Neural cell (in vitro differentiated cells): ENCODE results near the gene ITM2B. TPM values are rescaled to one million over a fixed set of nuclear protein-coding genes. Genes with fewer than 3 reads are reported as not detected.

Experiments
- H2AFZ ChIP-seq: fragments of 200-600, 300-800 bp; sonication (generic), shearing (Covaris generic); 2 replicates; pipeline ENCODE4 v1.6.0; 2014; ENCODE audit warnings: low read depth, mild to moderate bottlenecking, antibody characterized with exemption, low read length, moderate library complexity
- H3F3A ChIP-seq: fragments of 200-600 bp; shearing (Covaris generic); 2 replicates; pipeline ENCODE4 v1.6.1; 2016; ENCODE audit warnings: mild to moderate bottlenecking, moderate library complexity, mixed read lengths, antibody characterized with exemption, low read length; ENCODE audit not compliant: insufficient read depth, poor library complexity, severe bottlenecking
- H3K27ac ChIP-seq: fragments of 200-600, 300-800 bp; sonication (generic), shearing (Covaris generic); 2 replicates; pipeline ENCODE4 v1.5.1; 2014; ENCODE audit warnings: mild to moderate bottlenecking, low read length, moderate library complexity
- H3K27me3 ChIP-seq: fragments of 300-800, 200-600 bp; sonication (generic), shearing (Covaris generic); 2 replicates; pipeline ENCODE4 v1.6.0; 2014; ENCODE audit warnings: mild to moderate bottlenecking, low read depth, low read length, moderate library complexity; ENCODE audit not compliant: insufficient read depth
- H3K36me3 ChIP-seq: fragments of 300-800, 200-600 bp; sonication (generic), shearing (Covaris generic); 2 replicates; pipeline ENCODE4 v1.5.1; 2014; ENCODE audit warnings: mild to moderate bottlenecking, antibody characterized with exemption, low read length, moderate library complexity; ENCODE audit not compliant: insufficient read depth
- H3K4me2 ChIP-seq: fragments of 300-800, 200-600 bp; sonication (generic), shearing (Covaris generic); 2 replicates; pipeline ENCODE4 v1.6.0; 2014; ENCODE audit warnings: mild to moderate bottlenecking, low read length
- H3K4me3 ChIP-seq: fragments of 300-800, 200-600 bp; sonication (generic), shearing (Covaris generic); 2 replicates; pipeline ENCODE4 v1.5.1; 2014; ENCODE audit warnings: mild to moderate bottlenecking, low read length, moderate library complexity
- H3K79me2 ChIP-seq: fragments of 200-600 bp; shearing (Covaris generic); replicated peaks from 2 replicates; pipeline ENCODE4 v1.6.0; 2014; ENCODE audit warnings: mild to moderate bottlenecking, low read length, moderate library complexity; ENCODE audit not compliant: insufficient read depth
- H3K9ac ChIP-seq: fragments of 300-800, 200-600 bp; sonication (generic), shearing (Covaris generic); 2 replicates; pipeline ENCODE4 v1.6.1; 2016; ENCODE audit warnings: mild to moderate bottlenecking, low read length, mixed read lengths
- H3K9me2 ChIP-seq: fragments of 200-600 bp; shearing (Covaris generic); 2 replicates; pipeline ENCODE4 v1.6.1; 2016; ENCODE audit warnings: mild to moderate bottlenecking, low read length, mixed read lengths; ENCODE audit not compliant: insufficient read depth
- H3K9me3 ChIP-seq: fragments of 200-600, 300-800 bp; sonication (generic), shearing (Covaris generic); 2 replicates; pipeline ENCODE4 v1.6.1; 2016; ENCODE audit warnings: mild to moderate bottlenecking, mixed run types, low read length, moderate library complexity, mixed read lengths
- H4K20me1 ChIP-seq: fragments of 200-600 bp; shearing (Covaris generic); 2 replicates; pipeline ENCODE4 v1.6.1; 2016; ENCODE audit warnings: mild to moderate bottlenecking, mixed run types; ENCODE audit not compliant: insufficient read depth
- EP300 ChIP-seq: fragments of 450-650 bp; conservative IDR thresholded peaks from 2 replicates; pipeline ENCODE4 v1.6.1; 2014; ENCODE audit warnings: antibody characterized with exemption, mild to moderate bottlenecking, moderate library complexity; ENCODE audit not compliant: poor library complexity, severe bottlenecking
- EZH2 ChIP-seq: fragments of 200-600, 300-800 bp; shearing (Covaris generic), sonication (generic); IDR thresholded peaks from 2 replicates; pipeline ENCODE4 v1.6.1; 2014; ENCODE audit warnings: antibody characterized with exemption, low read length, borderline replicate concordance, mild to moderate bottlenecking; ENCODE audit not compliant: insufficient read depth, poor library complexity, severe bottlenecking
- MXI1 ChIP-seq: fragments of 450-650 bp; conservative IDR thresholded peaks from 2 replicates; pipeline ENCODE4 v1.6.1; 2014; ENCODE audit warnings: antibody characterized with exemption, mild to moderate bottlenecking; ENCODE audit not compliant: poor library complexity, severe bottlenecking
- POLR2AphosphoS5 ChIP-seq: IDR thresholded peaks from 2 replicates; pipeline ENCODE4 v1.6.1; 2012
- RAD21 ChIP-seq: fragments of 450-650 bp; conservative IDR thresholded peaks from 2 replicates; pipeline ENCODE4 v1.6.1; 2014; ENCODE audit warnings: antibody characterized with exemption, mild to moderate bottlenecking, moderate library complexity
- SMC3 ChIP-seq: fragments of 450-650 bp; conservative IDR thresholded peaks from 2 replicates; pipeline ENCODE4 v1.6.1; 2014; ENCODE audit warnings: antibody characterized with exemption, mild to moderate bottlenecking, moderate library complexity; ENCODE audit not compliant: poor library complexity
- TAF1 ChIP-seq: IDR thresholded peaks from 2 replicates; pipeline ENCODE4 v1.6.1; 2012; ENCODE audit warnings: low read depth
- polyA plus RNA-seq: library from polyadenylated mRNA; depleted of rRNA; stranded (reverse); fragments of >200 nt; gene quantifications from 2 replicates; pipeline ENCODE4 v1.2.3, GENCODE V29; 2014
- TF ChIP-seq, protein P1 (sequence below): IDR thresholded peaks from 2 replicates; pipeline ENCODE4 v1.6.1; 2012; ENCODE audit warnings: borderline replicate concordance
- TF ChIP-seq, protein P2 (sequence below): fragments of 450-650 bp; IDR thresholded peaks from 2 replicates; pipeline ENCODE4 v1.5.1; 2014; ENCODE audit warnings: antibody characterized with exemption, mild to moderate bottlenecking, moderate library complexity; ENCODE audit not compliant: poor library complexity, severe bottlenecking

The ITM2B gene
- polyA plus RNA-seq, 1 donor from 2014 or later = 275 TPM

DNA sequence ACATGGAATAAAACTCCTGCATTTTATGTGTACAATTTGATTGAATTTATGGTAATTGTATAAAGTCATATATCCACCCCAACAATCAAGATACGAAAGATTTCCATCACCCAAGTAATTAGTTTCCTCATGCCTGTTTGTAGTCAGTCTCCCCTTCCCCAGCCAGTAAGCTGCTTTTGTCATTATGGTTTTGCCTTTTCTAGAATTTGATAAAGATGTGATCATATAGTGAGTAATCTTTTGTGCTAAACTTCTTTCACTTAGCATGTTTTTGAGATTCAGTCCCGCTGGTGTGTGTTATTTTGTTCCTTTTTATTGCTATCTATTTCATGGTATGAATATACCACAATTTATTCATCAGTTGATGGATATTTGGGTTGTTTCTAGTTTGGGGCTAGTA lies 16.0 kb downstream of the ITM2B start:
- Histone ChIP-seq H3K4me2 (no peak overlapping the region), H3F3A (no peaks in the 10 kb centered on the region), H3K4me3 (no peak overlapping the region), H3K9me3 (no peaks in the 10 kb centered on the region), H3K27me3 (no peaks in the 10 kb centered on the region), H3K79me2 (peaks cover 16% of the 10 kb centered on the region), H3K36me3 (no peaks in the 10 kb centered on the region), H4K20me1 (no peaks in the 10 kb centered on the region), H3K27ac (no peak overlapping the region), H3K9ac (no peak overlapping the region), H3K9me2 (no peaks in the 10 kb centered on the region), H2AFZ (no peak overlapping the region)
- TF ChIP-seq, protein P1, sequence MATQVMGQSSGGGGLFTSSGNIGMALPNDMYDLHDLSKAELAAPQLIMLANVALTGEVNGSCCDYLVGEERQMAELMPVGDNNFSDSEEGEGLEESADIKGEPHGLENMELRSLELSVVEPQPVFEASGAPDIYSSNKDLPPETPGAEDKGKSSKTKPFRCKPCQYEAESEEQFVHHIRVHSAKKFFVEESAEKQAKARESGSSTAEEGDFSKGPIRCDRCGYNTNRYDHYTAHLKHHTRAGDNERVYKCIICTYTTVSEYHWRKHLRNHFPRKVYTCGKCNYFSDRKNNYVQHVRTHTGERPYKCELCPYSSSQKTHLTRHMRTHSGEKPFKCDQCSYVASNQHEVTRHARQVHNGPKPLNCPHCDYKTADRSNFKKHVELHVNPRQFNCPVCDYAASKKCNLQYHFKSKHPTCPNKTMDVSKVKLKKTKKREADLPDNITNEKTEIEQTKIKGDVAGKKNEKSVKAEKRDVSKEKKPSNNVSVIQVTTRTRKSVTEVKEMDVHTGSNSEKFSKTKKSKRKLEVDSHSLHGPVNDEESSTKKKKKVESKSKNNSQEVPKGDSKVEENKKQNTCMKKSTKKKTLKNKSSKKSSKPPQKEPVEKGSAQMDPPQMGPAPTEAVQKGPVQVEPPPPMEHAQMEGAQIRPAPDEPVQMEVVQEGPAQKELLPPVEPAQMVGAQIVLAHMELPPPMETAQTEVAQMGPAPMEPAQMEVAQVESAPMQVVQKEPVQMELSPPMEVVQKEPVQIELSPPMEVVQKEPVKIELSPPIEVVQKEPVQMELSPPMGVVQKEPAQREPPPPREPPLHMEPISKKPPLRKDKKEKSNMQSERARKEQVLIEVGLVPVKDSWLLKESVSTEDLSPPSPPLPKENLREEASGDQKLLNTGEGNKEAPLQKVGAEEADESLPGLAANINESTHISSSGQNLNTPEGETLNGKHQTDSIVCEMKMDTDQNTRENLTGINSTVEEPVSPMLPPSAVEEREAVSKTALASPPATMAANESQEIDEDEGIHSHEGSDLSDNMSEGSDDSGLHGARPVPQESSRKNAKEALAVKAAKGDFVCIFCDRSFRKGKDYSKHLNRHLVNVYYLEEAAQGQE = no peak
- TF ChIP-seq SMC3 = no peak
- TF ChIP-seq MXI1 = no peak
- no peak for TF ChIP-seq POLR2AphosphoS5
- TF ChIP-seq, protein P2, sequence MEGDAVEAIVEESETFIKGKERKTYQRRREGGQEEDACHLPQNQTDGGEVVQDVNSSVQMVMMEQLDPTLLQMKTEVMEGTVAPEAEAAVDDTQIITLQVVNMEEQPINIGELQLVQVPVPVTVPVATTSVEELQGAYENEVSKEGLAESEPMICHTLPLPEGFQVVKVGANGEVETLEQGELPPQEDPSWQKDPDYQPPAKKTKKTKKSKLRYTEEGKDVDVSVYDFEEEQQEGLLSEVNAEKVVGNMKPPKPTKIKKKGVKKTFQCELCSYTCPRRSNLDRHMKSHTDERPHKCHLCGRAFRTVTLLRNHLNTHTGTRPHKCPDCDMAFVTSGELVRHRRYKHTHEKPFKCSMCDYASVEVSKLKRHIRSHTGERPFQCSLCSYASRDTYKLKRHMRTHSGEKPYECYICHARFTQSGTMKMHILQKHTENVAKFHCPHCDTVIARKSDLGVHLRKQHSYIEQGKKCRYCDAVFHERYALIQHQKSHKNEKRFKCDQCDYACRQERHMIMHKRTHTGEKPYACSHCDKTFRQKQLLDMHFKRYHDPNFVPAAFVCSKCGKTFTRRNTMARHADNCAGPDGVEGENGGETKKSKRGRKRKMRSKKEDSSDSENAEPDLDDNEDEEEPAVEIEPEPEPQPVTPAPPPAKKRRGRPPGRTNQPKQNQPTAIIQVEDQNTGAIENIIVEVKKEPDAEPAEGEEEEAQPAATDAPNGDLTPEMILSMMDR = no peak
- no peak for TF ChIP-seq RAD21
- TF ChIP-seq EP300 = no peak
- no peak for TF ChIP-seq EZH2

DNA sequence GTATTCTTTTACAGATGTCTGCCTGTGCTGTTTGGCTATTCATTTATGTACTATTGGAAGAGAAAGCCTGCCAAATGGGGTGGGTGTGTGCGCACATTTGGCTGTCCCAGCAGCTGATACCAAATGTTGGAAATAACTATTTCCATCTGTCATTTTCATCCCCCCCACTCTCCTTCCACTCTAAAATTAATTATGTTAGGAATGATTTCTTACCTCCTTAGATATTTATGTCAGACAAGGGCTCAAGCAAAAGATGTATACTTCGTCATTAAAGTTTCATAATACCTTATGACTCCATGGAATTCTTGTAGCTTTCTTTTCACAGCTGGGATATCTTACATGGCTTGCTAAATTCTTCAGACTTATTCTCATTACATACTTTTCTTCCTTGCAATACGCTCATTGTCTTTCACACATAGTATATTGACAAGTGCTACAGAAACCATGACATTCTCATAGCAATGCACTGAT lies 18.6 kb downstream of the ITM2B start:
- Histone ChIP-seq H3K9me2 (no peaks in the 10 kb centered on the region), H3K27ac (no peak overlapping the region), H3K36me3 (no peaks in the 10 kb centered on the region), H3K79me2 (peaks cover 16% of the 10 kb centered on the region), H3K4me2 (no peak overlapping the region), H3K4me3 (no peak overlapping the region), H3K9ac (no peak overlapping the region), H4K20me1 (no peaks in the 10 kb centered on the region), H3F3A (no peaks in the 10 kb centered on the region), H2AFZ (no peak overlapping the region), H3K9me3 (no peaks in the 10 kb centered on the region), H3K27me3 (no peaks in the 10 kb centered on the region)
- no peak for TF ChIP-seq POLR2AphosphoS5
- TF ChIP-seq TAF1 = no peak
- no peak for TF ChIP-seq SMC3
- TF ChIP-seq MXI1 = no peak
- no peak for TF ChIP-seq RAD21

DNA sequence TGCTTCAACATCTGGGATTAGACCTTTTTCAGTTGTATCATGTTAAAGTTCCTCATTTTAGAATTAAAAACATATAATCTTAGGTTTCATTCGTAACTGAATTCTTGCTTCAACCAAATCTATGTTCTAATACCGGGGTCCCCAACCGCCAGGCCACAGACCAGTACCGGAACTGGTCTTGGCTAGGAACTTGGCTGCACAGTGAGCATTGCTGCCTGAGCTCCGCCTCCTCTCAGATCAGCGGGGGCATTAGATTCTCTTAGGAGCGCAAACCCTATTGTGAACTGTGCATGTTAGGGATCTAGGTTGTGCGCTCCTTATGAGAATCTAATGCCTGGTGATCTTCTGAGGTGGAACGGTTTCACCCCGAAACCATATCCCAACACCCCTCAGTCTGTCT lies 19.2 kb downstream of the ITM2B start:
- no peak overlapping the region for H2AFZ ChIP-seq
- peaks cover 16% of the 10 kb centered on the region for H3K79me2 ChIP-seq
- H3F3A ChIP-seq = no peaks in the 10 kb centered on the region
- H3K27ac ChIP-seq = no peak overlapping the region
- no peaks in the 10 kb centered on the region for H3K27me3 ChIP-seq
- H3K9me2 ChIP-seq = no peaks in the 10 kb centered on the region
- H3K4me2 ChIP-seq = no peak overlapping the region
- no peak overlapping the region for H3K9ac ChIP-seq
- TF ChIP-seq TAF1 (no peak), SMC3 (no peak), POLR2AphosphoS5 (no peak), RAD21 (no peak), EP300 (no peak), MXI1 (no peak), EZH2 (no peak)
- TF ChIP-seq, protein P2 = no peak
- TF ChIP-seq, protein P1 = no peak
- no peaks in the 10 kb centered on the region for H3K36me3 ChIP-seq
- H4K20me1 ChIP-seq = no peaks in the 10 kb centered on the region
- no peak overlapping the region for H3K4me3 ChIP-seq
- no peaks in the 10 kb centered on the region for H3K9me3 ChIP-seq
